ENCODE data around the gene APLP2. TPM values are rescaled to one million over a fixed set of nuclear protein-coding genes. Genes with fewer than 3 reads are reported as not detected.

Gene APLP2
- total RNA-seq, 2 experiments from 2014 or later: 25.5 to 29.8 TPM

DNA sequence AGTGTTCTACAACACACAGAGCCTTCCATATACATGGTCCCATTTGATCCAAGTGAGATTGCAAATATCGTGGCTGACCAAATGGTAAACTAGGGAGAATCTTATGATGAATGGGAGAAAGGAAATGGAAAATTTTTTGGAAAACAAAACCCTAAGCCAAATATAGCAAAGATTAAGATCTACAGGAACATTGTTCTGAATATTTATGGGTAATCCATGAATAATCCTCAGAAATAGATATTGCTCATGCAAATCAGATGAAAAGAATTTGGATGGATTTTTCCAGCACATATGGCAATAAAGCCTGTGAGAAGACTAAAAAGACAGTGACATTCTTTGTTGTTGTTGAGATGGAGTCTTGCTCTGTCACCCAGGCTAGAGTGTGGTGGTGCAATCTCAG is 45.3 kb upstream of the APLP2 start:
- ATAC-seq: no peak
- POLR2A ChIA-PET: no interaction called here
- H3K27me3 Mint-ChIP-seq: no peaks in the 10 kb centered on the region
- no peak overlapping the region for H3K4me3 Mint-ChIP-seq
- intact Hi-C loops (cut with micrococcal nuclease): no loop called here
- H3K36me3 Mint-ChIP-seq (ENCODE audit: low read depth): no peaks in the 10 kb centered on the region
- TF ChIP-seq, protein P1, sequence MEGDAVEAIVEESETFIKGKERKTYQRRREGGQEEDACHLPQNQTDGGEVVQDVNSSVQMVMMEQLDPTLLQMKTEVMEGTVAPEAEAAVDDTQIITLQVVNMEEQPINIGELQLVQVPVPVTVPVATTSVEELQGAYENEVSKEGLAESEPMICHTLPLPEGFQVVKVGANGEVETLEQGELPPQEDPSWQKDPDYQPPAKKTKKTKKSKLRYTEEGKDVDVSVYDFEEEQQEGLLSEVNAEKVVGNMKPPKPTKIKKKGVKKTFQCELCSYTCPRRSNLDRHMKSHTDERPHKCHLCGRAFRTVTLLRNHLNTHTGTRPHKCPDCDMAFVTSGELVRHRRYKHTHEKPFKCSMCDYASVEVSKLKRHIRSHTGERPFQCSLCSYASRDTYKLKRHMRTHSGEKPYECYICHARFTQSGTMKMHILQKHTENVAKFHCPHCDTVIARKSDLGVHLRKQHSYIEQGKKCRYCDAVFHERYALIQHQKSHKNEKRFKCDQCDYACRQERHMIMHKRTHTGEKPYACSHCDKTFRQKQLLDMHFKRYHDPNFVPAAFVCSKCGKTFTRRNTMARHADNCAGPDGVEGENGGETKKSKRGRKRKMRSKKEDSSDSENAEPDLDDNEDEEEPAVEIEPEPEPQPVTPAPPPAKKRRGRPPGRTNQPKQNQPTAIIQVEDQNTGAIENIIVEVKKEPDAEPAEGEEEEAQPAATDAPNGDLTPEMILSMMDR (IDR thresholded peaks at IDR 0.05): no peak
- DNase-seq: no peak
- H3K4me1 Mint-ChIP-seq (ENCODE audit: low read depth): no peaks in the 10 kb centered on the region
- H3K27ac Mint-ChIP-seq: no peak overlapping the region
- H3K9me3 Mint-ChIP-seq: no peaks in the 10 kb centered on the region
- CTCF ChIA-PET: interaction anchor here (1.2 kb wide), 1 partner anchor 107 kb away, joined by 3 read pairs; no protein-coding TSS in a partner anchor

DNA sequence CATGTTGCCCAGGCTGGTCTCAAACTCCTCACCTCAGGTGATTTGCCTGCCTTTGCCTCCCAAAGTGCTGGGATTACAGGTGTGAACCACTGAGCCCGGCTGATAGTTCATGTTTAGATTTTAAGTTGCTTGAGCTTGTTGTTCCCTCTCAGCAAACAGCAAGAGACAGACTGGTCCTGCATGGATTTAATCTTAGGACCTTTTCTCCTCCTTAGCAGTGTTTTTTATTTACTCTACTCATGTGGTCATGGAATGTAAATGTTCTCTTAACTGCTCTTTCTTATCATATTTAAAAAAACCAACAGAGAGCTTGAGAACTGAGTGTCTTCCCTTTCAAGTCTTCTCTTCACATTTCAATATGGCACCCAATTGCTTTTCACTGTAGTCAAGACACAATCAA is 44.3 kb upstream of the APLP2 start:
- no peak overlapping the region for H3K4me3 Mint-ChIP-seq
- POLR2A ChIA-PET: interaction anchor here (0.7 kb wide), 1 partner anchor 9 kb away, joined by 3 read pairs; no protein-coding TSS in a partner anchor

DNA sequence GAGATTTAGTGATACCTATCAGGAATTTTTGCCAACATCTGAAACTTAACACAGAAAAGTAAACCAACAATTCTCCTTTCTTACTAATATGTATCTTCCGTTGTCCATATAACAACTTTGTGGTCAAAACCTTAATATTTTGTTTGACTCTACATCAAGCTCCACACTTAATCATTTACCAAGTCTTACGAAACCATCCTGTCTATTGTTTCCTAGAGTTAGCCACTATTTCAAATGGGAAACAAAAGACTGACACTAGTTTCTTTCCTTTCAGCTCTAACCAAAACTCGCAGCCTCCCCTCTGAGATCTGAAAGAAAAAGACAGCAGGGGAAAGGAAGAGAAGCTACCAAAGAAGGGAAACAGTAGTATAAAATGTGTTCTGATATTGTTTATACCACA is 40.6 kb upstream of the APLP2 start:
- no peak overlapping the region for H3K27ac Mint-ChIP-seq
- H3K36me3 Mint-ChIP-seq (ENCODE audit: low read depth): no peaks in the 10 kb centered on the region
- ChIA-PET POLR2A (no interaction called here), CTCF (no interaction called here)
- H3K4me1 Mint-ChIP-seq (ENCODE audit: low read depth): no peaks in the 10 kb centered on the region
- no peaks in the 10 kb centered on the region for H3K9me3 Mint-ChIP-seq
- no peak overlapping the region for H3K4me3 Mint-ChIP-seq
- TF ChIP-seq, protein P1 (IDR thresholded peaks at IDR 0.05): no peak
- DNase-seq: no peak
- no peaks in the 10 kb centered on the region for H3K27me3 Mint-ChIP-seq
- ATAC-seq: no peak
- intact Hi-C loops (cut with micrococcal nuclease): no loop called here

More for the DNA sequence above, 44.3 kb upstream of the APLP2 start:
- TF ChIP-seq, protein P1 (IDR thresholded peaks at IDR 0.05): no peak
- Mint-ChIP-seq H3K27ac (no peak overlapping the region), H3K4me1 (ENCODE audit: low read depth) (no peaks in the 10 kb centered on the region), H3K27me3 (no peaks in the 10 kb centered on the region), H3K36me3 (ENCODE audit: low read depth) (no peaks in the 10 kb centered on the region), H3K9me3 (no peaks in the 10 kb centered on the region)
- no peak for ATAC-seq
- no peak for DNase-seq
- intact Hi-C loops (cut with micrococcal nuclease): no loop called here
- CTCF ChIA-PET: interaction anchor here (1.0 kb wide), 1 partner anchor 34 kb away, joined by 3 read pairs; no protein-coding TSS in a partner anchor

DNA sequence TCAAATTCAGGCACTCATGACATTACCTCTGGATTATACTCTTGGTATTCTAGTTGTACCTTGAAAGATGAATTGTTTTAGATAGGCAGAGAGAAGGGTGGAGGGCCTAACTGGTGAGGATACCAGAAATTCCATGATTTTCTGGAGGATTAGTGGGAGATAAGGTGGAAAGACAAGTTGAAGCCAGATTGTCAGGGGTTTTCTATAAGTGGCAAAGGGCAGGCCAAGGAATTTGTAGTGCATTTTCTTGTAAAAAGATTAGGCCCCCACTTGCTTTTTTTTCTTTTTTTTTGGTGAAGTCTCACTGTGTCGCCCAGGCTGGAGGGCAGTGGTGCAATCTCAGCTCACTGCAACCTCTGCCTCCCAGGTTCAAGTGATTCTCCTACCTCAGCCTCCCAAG is 38.6 kb upstream of the APLP2 start:
- DNase-seq (no peak), ATAC-seq (no peak)
- intact Hi-C loops (cut with micrococcal nuclease): no loop called here
- CTCF ChIA-PET: no interaction called here
- H3K9me3 Mint-ChIP-seq: no peaks in the 10 kb centered on the region
- H3K36me3 Mint-ChIP-seq (ENCODE audit: low read depth): no peaks in the 10 kb centered on the region
- H3K4me3 Mint-ChIP-seq: no peak overlapping the region
- POLR2A ChIA-PET: no interaction called here
- no peak overlapping the region for H3K27ac Mint-ChIP-seq
- no peaks in the 10 kb centered on the region for H3K4me1 Mint-ChIP-seq (ENCODE audit: low read depth)
- no peaks in the 10 kb centered on the region for H3K27me3 Mint-ChIP-seq
- TF ChIP-seq, protein P1 (IDR thresholded peaks at IDR 0.05): no peak

DNA sequence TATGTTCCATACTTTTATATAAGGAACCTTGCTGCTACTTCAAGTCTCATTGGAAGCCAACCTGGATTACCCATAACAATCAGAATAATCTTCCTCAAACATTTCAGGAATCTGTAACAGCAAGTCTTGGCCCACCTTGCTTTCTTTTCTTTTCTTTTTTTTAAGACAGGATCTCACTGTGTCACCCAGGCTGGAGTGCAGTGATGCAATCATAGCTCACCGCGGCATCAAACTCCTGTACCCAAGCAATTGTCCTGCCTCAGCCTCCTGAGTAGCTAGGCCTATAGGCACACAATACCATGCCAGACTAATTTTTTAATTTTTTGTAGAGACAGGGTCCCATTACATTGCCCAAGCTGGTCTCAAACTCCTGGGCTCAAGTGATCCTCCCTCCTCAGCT is 37.7 kb upstream of the APLP2 start:
- ChIA-PET CTCF (no interaction called here), POLR2A (no interaction called here)
- Mint-ChIP-seq H3K4me1 (ENCODE audit: low read depth) (no peaks in the 10 kb centered on the region), H3K4me3 (no peak overlapping the region), H3K36me3 (ENCODE audit: low read depth) (no peaks in the 10 kb centered on the region), H3K27ac (no peak overlapping the region), H3K9me3 (no peaks in the 10 kb centered on the region), H3K27me3 (no peaks in the 10 kb centered on the region)
- intact Hi-C loops (cut with micrococcal nuclease): no loop called here
- no peak for DNase-seq
- no peak for ATAC-seq
- TF ChIP-seq, protein P1 (IDR thresholded peaks at IDR 0.05): no peak

Measured in activated CD8-positive, alpha-beta T cell treated with anti-CD3 and anti-CD28 coated beads for 36 hours (primary cell).